T-helper 2 cell treated with Interferon-gamma antibody and Interleukin-4, amounts not matched to agents 5 μg/mL and 100 μg/mL, for 36 hours (primary cell): ENCODE measurements around the gene TAOK1.

Experiments used
- DNase-seq: peaks from one replicate; pipeline ENCODE4 v3.0.0; 2021; ENCODE audit warnings: low spot score
- H3K27ac Mint-ChIP-seq: one replicate; pipeline ENCODE4 v1.8.0; 2021; ENCODE audit warnings: mild to moderate bottlenecking, mixed read lengths
- H3K27me3 Mint-ChIP-seq: one replicate; pipeline ENCODE4 v1.8.0; 2021; ENCODE audit warnings: low read depth, mixed read lengths
- H3K36me3 Mint-ChIP-seq: one replicate; pipeline ENCODE4 v1.8.0; 2021; ENCODE audit warnings: low read depth, mixed read lengths
- H3K4me1 Mint-ChIP-seq: one replicate; pipeline ENCODE4 v1.8.0; 2021; ENCODE audit warnings: low read depth, mixed read lengths
- H3K4me3 Mint-ChIP-seq: one replicate; pipeline ENCODE4 v1.8.0; 2022; ENCODE audit warnings: mild to moderate bottlenecking, moderate library complexity, mixed read lengths
- H3K9me3 Mint-ChIP-seq: one replicate; pipeline ENCODE4 v1.8.0; 2021; ENCODE audit warnings: mixed read lengths

TAOK1 gene

GRCh38 chr17:29577001-29577370, 186.8 kb downstream of the TAOK1 start:
- Mint-ChIP-seq H3K27ac (no peak overlapping the region), H3K36me3 (peaks cover 35% of the 10 kb centered on the region), H3K4me3 (no peak overlapping the region), H3K27me3 (no peaks in the 10 kb centered on the region), H3K4me1 (peaks cover 9% of the 10 kb centered on the region), H3K9me3 (no peaks in the 10 kb centered on the region)
- DNase-seq = no peak

GRCh38 chr17:29577385-29578211, 187.4 kb downstream of the TAOK1 start:
- H3K9me3 Mint-ChIP-seq = no peaks in the 10 kb centered on the region
- DNase-seq = no peak
- no peaks in the 10 kb centered on the region for H3K27me3 Mint-ChIP-seq
- H3K4me3 Mint-ChIP-seq = no peak overlapping the region
- H3K4me1 Mint-ChIP-seq = peaks cover 11% of the 10 kb centered on the region
- no peak overlapping the region for H3K27ac Mint-ChIP-seq
- peaks cover 39% of the 10 kb centered on the region for H3K36me3 Mint-ChIP-seq

- Mint-ChIP-seq H3K4me1 (peaks cover 11% of the 10 kb centered on the region), H3K4me3 (no peak overlapping the region), H3K27ac (no peak overlapping the region), H3K36me3 (peaks cover 45% of the 10 kb centered on the region), H3K9me3 (no peaks in the 10 kb centered on the region), H3K27me3 (no peaks in the 10 kb centered on the region)
- no peak for DNase-seq
Observed at GRCh38 chr17:29578626-29579485, 188.7 kb downstream of the TAOK1 start.

- no peaks in the 10 kb centered on the region for H3K9me3 Mint-ChIP-seq
- H3K27me3 Mint-ChIP-seq = no peaks in the 10 kb centered on the region
- peak; percentile 84 for DNase-seq
- peaks cover 18% of the 10 kb centered on the region for H3K4me1 Mint-ChIP-seq
- peaks cover 40% of the 10 kb centered on the region for H3K36me3 Mint-ChIP-seq
- H3K4me3 Mint-ChIP-seq = no peak overlapping the region
- H3K27ac Mint-ChIP-seq = peak overlapping the region; percentile 85
Observed at GRCh38 chr17:29579866-29580771, 190.0 kb downstream of the TAOK1 start.

- H3K27ac Mint-ChIP-seq = no peak overlapping the region
- H3K27me3 Mint-ChIP-seq = no peaks in the 10 kb centered on the region
- peaks cover 30% of the 10 kb centered on the region for H3K4me1 Mint-ChIP-seq
- DNase-seq = no peak
- H3K4me3 Mint-ChIP-seq = no peak overlapping the region
- H3K36me3 Mint-ChIP-seq = peaks cover 35% of the 10 kb centered on the region
- no peaks in the 10 kb centered on the region for H3K9me3 Mint-ChIP-seq
Observed at GRCh38 chr17:29581583-29582253, 191.6 kb downstream of the TAOK1 start.

GRCh38 chr17:29582254-29582765, 192.1 kb downstream of the TAOK1 start:
- Mint-ChIP-seq H3K27ac (peak overlapping the region; percentile 26), H3K27me3 (no peaks in the 10 kb centered on the region), H3K9me3 (no peaks in the 10 kb centered on the region), H3K4me3 (no peak overlapping the region), H3K4me1 (peaks cover 32% of the 10 kb centered on the region), H3K36me3 (peaks cover 35% of the 10 kb centered on the region)
- DNase-seq = no peak

GRCh38 chr17:29582772-29583171, 192.6 kb downstream of the TAOK1 start:
- no peak overlapping the region for H3K27ac Mint-ChIP-seq
- H3K27me3 Mint-ChIP-seq = no peaks in the 10 kb centered on the region
- H3K4me3 Mint-ChIP-seq = no peak overlapping the region
- DNase-seq = no peak
- peaks cover 37% of the 10 kb centered on the region for H3K4me1 Mint-ChIP-seq
- peaks cover 32% of the 10 kb centered on the region for H3K36me3 Mint-ChIP-seq
- no peaks in the 10 kb centered on the region for H3K9me3 Mint-ChIP-seq

GRCh38 chr17:29583324-29584248, 193.4 kb downstream of the TAOK1 start:
- H3K27me3 Mint-ChIP-seq = no peaks in the 10 kb centered on the region
- no peak overlapping the region for H3K4me3 Mint-ChIP-seq
- peaks cover 28% of the 10 kb centered on the region for H3K36me3 Mint-ChIP-seq
- no peaks in the 10 kb centered on the region for H3K9me3 Mint-ChIP-seq
- peak overlapping the region; percentile 65 for H3K27ac Mint-ChIP-seq
- peaks cover 43% of the 10 kb centered on the region for H3K4me1 Mint-ChIP-seq
- no peak for DNase-seq

GRCh38 chr17:29584452-29585079, 194.4 kb downstream of the TAOK1 start:
- H3K4me1 Mint-ChIP-seq = peaks cover 43% of the 10 kb centered on the region
- peaks cover 23% of the 10 kb centered on the region for H3K36me3 Mint-ChIP-seq
- no peaks in the 10 kb centered on the region for H3K27me3 Mint-ChIP-seq
- no peak for DNase-seq
- H3K9me3 Mint-ChIP-seq = no peaks in the 10 kb centered on the region
- H3K27ac Mint-ChIP-seq = peak overlapping the region; percentile 65
- no peak overlapping the region for H3K4me3 Mint-ChIP-seq

GRCh38 chr17:29585080-29585751, 195.1 kb downstream of the TAOK1 start:
- Mint-ChIP-seq H3K9me3 (no peaks in the 10 kb centered on the region), H3K27me3 (no peaks in the 10 kb centered on the region), H3K4me1 (peaks cover 42% of the 10 kb centered on the region), H3K27ac (peak overlapping the region; percentile 67), H3K36me3 (peaks cover 17% of the 10 kb centered on the region), H3K4me3 (peak overlapping the region; percentile 43)
- DNase-seq = no peak

- Mint-ChIP-seq H3K9me3 (no peaks in the 10 kb centered on the region), H3K4me3 (peak overlapping the region; percentile 97), H3K36me3 (peaks cover 13% of the 10 kb centered on the region), H3K27ac (no peak overlapping the region), H3K4me1 (peaks cover 50% of the 10 kb centered on the region), H3K27me3 (no peaks in the 10 kb centered on the region)
- DNase-seq = no peak
Observed at GRCh38 chr17:29586676-29587469, 196.7 kb downstream of the TAOK1 start.
